Endodermal cell (in vitro differentiated cells): Measurements from ENCODE around the gene TMEFF1. TPM values are rescaled to one million over a fixed set of nuclear protein-coding genes. Genes with fewer than 3 reads are reported as not detected.

Source experiments
- DNase-seq: peaks from one replicate; pipeline ENCODE4 v3.0.0-alpha.2; 2017
- H3K27ac ChIP-seq: 2 replicates; pipeline ENCODE4 v1.5.1; 2013; ENCODE audit warnings: mild to moderate bottlenecking, low read depth, low read length, moderate library complexity
- H3K27me3 ChIP-seq: 2 replicates; pipeline ENCODE4 v1.6.1; 2013; ENCODE audit warnings: mild to moderate bottlenecking, low read length, moderate library complexity; ENCODE audit not compliant: insufficient read depth, control insufficient read depth, poor library complexity, severe bottlenecking
- H3K36me3 ChIP-seq: 2 replicates; pipeline ENCODE4 v1.7.0; 2013; ENCODE audit warnings: mild to moderate bottlenecking, low read length, moderate library complexity; ENCODE audit not compliant: control insufficient read depth, insufficient read depth
- H3K4me1 ChIP-seq: one replicate; pipeline ENCODE4 v1.7.0; 2013; ENCODE audit warnings: low read length; ENCODE audit not compliant: control insufficient read depth, insufficient read depth
- H3K4me3 ChIP-seq: 2 replicates; pipeline ENCODE4 v1.5.1; 2013; ENCODE audit warnings: mild to moderate bottlenecking, low read length, moderate library complexity
- H3K9ac ChIP-seq: 2 replicates; pipeline ENCODE4 v1.6.1; 2013; ENCODE audit warnings: mild to moderate bottlenecking, low read length, moderate library complexity; ENCODE audit not compliant: poor library complexity, severe bottlenecking; ENCODE audit errors: extremely low read depth
- H3K9me3 ChIP-seq: 2 replicates; pipeline ENCODE4 v1.6.1; 2013; ENCODE audit warnings: mild to moderate bottlenecking, low read length, moderate library complexity; ENCODE audit not compliant: control insufficient read depth
- H3K27ac Mint-ChIP-seq: 2 replicates; pipeline ENCODE4 v1.8.0; 2020; ENCODE audit warnings: mixed read lengths
- H3K27me3 Mint-ChIP-seq: 2 replicates; pipeline ENCODE4 v1.8.0; 2021; ENCODE audit warnings: mild to moderate bottlenecking, mixed read lengths; ENCODE audit not compliant: insufficient read depth
- H3K36me3 Mint-ChIP-seq: 2 replicates; pipeline ENCODE4 v1.8.0; 2020; ENCODE audit warnings: low read depth, mixed read lengths
- H3K4me1 Mint-ChIP-seq: 2 replicates; pipeline ENCODE4 v1.8.0; 2020; ENCODE audit warnings: mixed read lengths
- H3K4me3 Mint-ChIP-seq: 2 replicates; pipeline ENCODE4 v1.8.0; 2020; ENCODE audit warnings: mild to moderate bottlenecking, moderate library complexity, mixed read lengths
- H3K9me3 Mint-ChIP-seq: 2 replicates; pipeline ENCODE4 v1.8.0; 2020; ENCODE audit warnings: mild to moderate bottlenecking, mixed read lengths
- CTCF ChIP-seq: fragments of 200-600 bp; sonication (generic); conservative IDR thresholded peaks from 2 replicates; pipeline ENCODE4 v1.5.0; 2021; ENCODE audit warnings: antibody characterized with exemption, mild to moderate bottlenecking
- WGBS, 2 experiments: methylation state at CpG; one replicate each; pipeline versions ENCODE4 v1.1.5 to v1.1.7; 2013; ENCODE audit warnings: missing lambda C conversion rate in 2 of 2, mixed read lengths in 1 of 2; ENCODE audit not compliant: insufficient coverage in 1 of 2, insufficient read length in 1 of 2; 5-methylcytosine and 5-hydroxymethylcytosine counted together
- total RNA-seq, 2 donors: library from RNA; stranded (reverse); fragmentation: NEBNext Ultra II Directional in 1 of 2; extraction: Animal tissue kit (Norgen Biotek cat#: 25700) in 1 of 2; gene quantifications; 2 replicates in 1 of 2; 3 replicates in 1 of 2; pipeline ENCODE4 v1.2.1, GENCODE V29; 2021

The TMEFF1 gene
- total RNA-seq, 2 donors from 2014 or later, result 67.5 to 111 TPM

DNA sequence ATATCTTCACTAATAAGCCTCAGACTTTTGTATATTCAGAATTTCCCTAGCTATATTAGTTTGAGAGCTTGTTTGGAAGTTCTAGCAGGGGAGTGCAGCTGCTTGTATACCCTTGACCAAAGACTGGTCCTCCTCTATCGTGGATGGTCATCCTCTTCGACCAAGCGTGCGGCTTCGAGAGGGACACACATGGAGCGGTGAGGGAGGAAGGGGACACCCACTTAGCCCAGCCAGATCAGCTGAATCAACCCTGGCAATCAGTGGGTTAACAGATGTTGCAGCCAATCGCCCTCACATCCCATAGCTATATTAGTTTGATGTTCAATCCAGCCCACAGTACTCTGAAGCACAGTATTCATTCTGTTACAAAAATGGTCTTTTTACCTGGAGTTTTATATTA lies 108.1 kb downstream of the TMEFF1 start:
- no peaks in the 10 kb centered on the region for H3K9me3 Mint-ChIP-seq
- no peaks in the 10 kb centered on the region for H3K9me3 ChIP-seq

DNA sequence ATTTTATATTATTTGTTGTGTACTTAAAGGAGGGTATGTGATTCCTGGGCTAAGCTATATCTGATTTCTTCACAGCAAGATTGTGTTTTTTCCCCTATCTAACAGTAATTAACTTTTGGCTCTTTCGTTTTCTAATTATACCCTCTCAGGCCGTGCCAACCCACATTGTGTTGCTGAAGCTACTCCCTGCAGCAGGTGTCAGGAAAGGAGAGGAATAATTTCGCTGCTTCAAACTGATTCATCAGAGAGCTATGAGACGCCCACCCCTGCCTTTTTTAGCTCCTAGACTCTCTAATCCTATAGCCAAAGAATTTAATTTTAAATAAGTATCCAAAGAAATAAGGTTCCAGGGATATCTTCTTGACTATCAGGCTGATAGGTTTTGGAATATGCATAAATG lies 108.7 kb downstream of the TMEFF1 start:
- DNase-seq, result no peak
- H3K36me3 Mint-ChIP-seq, result peaks cover 29% of the 10 kb centered on the region
- Histone ChIP-seq H3K27me3 (no peaks in the 10 kb centered on the region), H3K4me3 (no peak overlapping the region), H3K27ac (no peak overlapping the region), H3K4me1 (no peaks in the 10 kb centered on the region), H3K9me3 (no peaks in the 10 kb centered on the region), H3K36me3 (peaks cover 49% of the 10 kb centered on the region), H3K9ac (no peak overlapping the region)
- H3K27ac Mint-ChIP-seq, result no peak overlapping the region
- H3K9me3 Mint-ChIP-seq, result no peaks in the 10 kb centered on the region
- WGBS, 2 experiments, result 97% methylated on average over 4 of the region's 4 CpGs; no CpG with 5 or more reads in 1 of the 2 experiments
- H3K4me1 Mint-ChIP-seq, result no peaks in the 10 kb centered on the region
- H3K27me3 Mint-ChIP-seq, result no peaks in the 10 kb centered on the region
- no peak for TF ChIP-seq CTCF
- H3K4me3 Mint-ChIP-seq, result no peak overlapping the region

More for the DNA sequence above, 108.1 kb downstream of the TMEFF1 start:
- H3K4me3 ChIP-seq, result no peak overlapping the region
- whole genome bisulfite sequencing, 2 experiments, result 96 to 100% methylated on average over 5 to 7 of the region's 7 CpGs
- no peak overlapping the region for H3K9ac ChIP-seq
- H3K27ac ChIP-seq, result no peak overlapping the region
- no peak for TF ChIP-seq CTCF
- no peak overlapping the region for H3K4me3 Mint-ChIP-seq
- no peaks in the 10 kb centered on the region for H3K4me1 Mint-ChIP-seq
- H3K36me3 ChIP-seq, result peaks cover 55% of the 10 kb centered on the region
- peaks cover 30% of the 10 kb centered on the region for H3K36me3 Mint-ChIP-seq
- no peaks in the 10 kb centered on the region for H3K27me3 Mint-ChIP-seq
- no peak for DNase-seq
- no peaks in the 10 kb centered on the region for H3K4me1 ChIP-seq
- H3K27ac Mint-ChIP-seq, result no peak overlapping the region
- H3K27me3 ChIP-seq, result no peaks in the 10 kb centered on the region

- no peak overlapping the region for H3K27ac Mint-ChIP-seq
- H3K9me3 ChIP-seq, result no peaks in the 10 kb centered on the region
- H3K9me3 Mint-ChIP-seq, result no peaks in the 10 kb centered on the region
- no peaks in the 10 kb centered on the region for H3K27me3 ChIP-seq
- peaks cover 52% of the 10 kb centered on the region for H3K36me3 ChIP-seq
- H3K4me3 ChIP-seq, result no peak overlapping the region
- no peak for DNase-seq
- no peak overlapping the region for H3K4me3 Mint-ChIP-seq
- 94 to 96% methylated on average over 5 of the region's 5 CpGs for WGBS, 2 experiments
- peaks cover 35% of the 10 kb centered on the region for H3K36me3 Mint-ChIP-seq
- H3K27ac ChIP-seq, result no peak overlapping the region
- peaks cover 5% of the 10 kb centered on the region for H3K4me1 Mint-ChIP-seq
- peaks cover 9% of the 10 kb centered on the region for H3K4me1 ChIP-seq
- H3K27me3 Mint-ChIP-seq, result no peaks in the 10 kb centered on the region
- TF ChIP-seq CTCF, result no peak
- no peak overlapping the region for H3K9ac ChIP-seq
These were observed 110.3 kb downstream of the TMEFF1 start for GRCh38 chr9:100583014-100583802.
